Keratinocyte (primary cell): Measurements from ENCODE around the gene PCNX4. TPM values are rescaled to one million over a fixed set of nuclear protein-coding genes. Genes with fewer than 3 reads are reported as not detected.
A peak's percentile ranks its signal among the peaks of the same experiment; 100 is the strongest.

Source experiments
- DNase-seq: peaks from one replicate; pipeline ENCODE4 v3.0.0-alpha.2; 2011; ENCODE audit warnings: low read depth, missing footprints, low spot score
- FAIRE-seq: peaks from 2 replicates; lab custom pipeline; 2011; peaks lifted over from hg19 to GRCh38; lab: Jason Lieb, UNC
- H2AFZ ChIP-seq: 2 replicates; pipeline ENCODE4 v1.6.0; 2012; ENCODE audit warnings: low read length, control low read depth, inconsistent platforms; ENCODE audit not compliant: control insufficient read depth
- H3K27ac ChIP-seq: 2 replicates; pipeline ENCODE4 v1.5.1; 2011; ENCODE audit warnings: low read length; ENCODE audit not compliant: control insufficient read depth, insufficient read depth
- H3K27me3 ChIP-seq: 3 replicates; pipeline ENCODE4 v1.6.0; 2011; ENCODE audit warnings: low read length; ENCODE audit not compliant: control insufficient read depth, insufficient read depth; ENCODE audit errors: extremely low read depth
- H3K36me3 ChIP-seq, 2 experiments: 2 replicates in 1 of 2; 3 replicates in 1 of 2; pipeline ENCODE4 v1.5.1; 2011; ENCODE audit warnings: low read length in 2 of 2, mild to moderate bottlenecking in 1 of 2; ENCODE audit not compliant: control insufficient read depth in 2 of 2, insufficient read depth in 2 of 2; ENCODE audit errors: extremely low read depth in 1 of 2
- H3K4me1 ChIP-seq: 3 replicates; pipeline ENCODE4 v1.5.1; 2011; ENCODE audit warnings: low read length; ENCODE audit not compliant: control insufficient read depth, insufficient read depth; ENCODE audit errors: extremely low read depth
- H3K4me2 ChIP-seq: 3 replicates; pipeline ENCODE4 v1.6.0; 2011; ENCODE audit warnings: low read depth, low read length; ENCODE audit not compliant: control insufficient read depth, insufficient read depth; ENCODE audit errors: extremely low read depth
- H3K4me3 ChIP-seq, 3 experiments: fragments of 200-600 bp in 1 of 3; sonication (generic) in 1 of 3; 2 replicates in 2 of 3; 3 replicates in 1 of 3; pipeline ENCODE4 v1.5.1; 2011 to 2016; ENCODE audit warnings: low read length in 3 of 3, mild to moderate bottlenecking in 3 of 3, control low read depth in 2 of 3, inconsistent platforms in 1 of 3, low read depth in 1 of 3, mixed read lengths in 1 of 3, mixed run types in 1 of 3, moderate library complexity in 1 of 3; ENCODE audit not compliant: control insufficient read depth in 2 of 3, insufficient read depth in 2 of 3; ENCODE audit errors: extremely low read depth in 1 of 3
- H3K79me2 ChIP-seq: 2 replicates; pipeline ENCODE4 v1.6.0; 2012; ENCODE audit warnings: low read length; ENCODE audit not compliant: control insufficient read depth, insufficient read depth
- H3K9ac ChIP-seq: 3 replicates; pipeline ENCODE4 v1.6.0; 2011; ENCODE audit warnings: low read length; ENCODE audit not compliant: control insufficient read depth, insufficient read depth; ENCODE audit errors: extremely low read depth
- H3K9me1 ChIP-seq: 3 replicates; pipeline ENCODE4 v1.6.0; 2011; ENCODE audit warnings: low read length; ENCODE audit not compliant: control insufficient read depth, insufficient read depth; ENCODE audit errors: extremely low read depth
- H3K9me3 ChIP-seq: 2 replicates; pipeline ENCODE4 v1.5.1; 2012; ENCODE audit warnings: low read depth, low read length; ENCODE audit not compliant: control insufficient read depth
- H4K20me1 ChIP-seq: 3 replicates; pipeline ENCODE4 v1.6.0; 2011; ENCODE audit warnings: low read length; ENCODE audit not compliant: control insufficient read depth, insufficient read depth; ENCODE audit errors: extremely low read depth
- CTCF ChIP-seq, 3 experiments: IDR thresholded peaks in 1 of 3; conservative IDR thresholded peaks in 1 of 3; optimal IDR thresholded peaks in 1 of 3; 2 replicates in 2 of 3; 3 replicates in 1 of 3; pipeline versions ENCODE3 to v1.5.1; 2011; ENCODE audit warnings: low read length in 3 of 3, mild to moderate bottlenecking in 3 of 3, moderate library complexity in 2 of 3, control low read depth in 1 of 3, inconsistent platforms in 1 of 3; ENCODE audit not compliant: insufficient read depth in 2 of 3; ENCODE audit errors: extremely low read depth in 1 of 3
- EZH2 ChIP-seq: IDR thresholded peaks from one replicate; pipeline ENCODE4 v1.6.1; 2012; ENCODE audit warnings: inconsistent platforms, mild to moderate bottlenecking, low read length, moderate library complexity
- dilution Hi-C: fragments of 300-500 bp; cut with MboI; formaldehyde crosslinking; loops from one replicate; pipeline ENCODE4 v1.7.0; 2020; ENCODE audit warnings: low sequenced_read_pairs; ENCODE audit not compliant: extremely low pct_ligation_motif_present
- polyA plus RNA-seq, 5 experiments: library from polyadenylated mRNA; depleted of rRNA in 3 of 5; stranded (reverse) in 3 of 5; stranded (forward) in 1 of 5; unstranded in 1 of 5; fragments of >200 nt; gene quantifications; 1 replicate in 1 of 5; 2 replicates in 3 of 5; 3 replicates in 1 of 5; pipeline versions ENCODE4 v1.2.1 to v1.2.3, GENCODE V29; 2011 to 2012; ENCODE audit warnings: missing spikeins in 2 of 5, low read depth in 1 of 5, low replicate concordance in 1 of 5

PCNX4 gene
- polyA plus RNA-seq, 1 donor (not counting 4 experiments of a cell fraction or from before 2014, with no cell fraction given): 49.8 TPM

DNA sequence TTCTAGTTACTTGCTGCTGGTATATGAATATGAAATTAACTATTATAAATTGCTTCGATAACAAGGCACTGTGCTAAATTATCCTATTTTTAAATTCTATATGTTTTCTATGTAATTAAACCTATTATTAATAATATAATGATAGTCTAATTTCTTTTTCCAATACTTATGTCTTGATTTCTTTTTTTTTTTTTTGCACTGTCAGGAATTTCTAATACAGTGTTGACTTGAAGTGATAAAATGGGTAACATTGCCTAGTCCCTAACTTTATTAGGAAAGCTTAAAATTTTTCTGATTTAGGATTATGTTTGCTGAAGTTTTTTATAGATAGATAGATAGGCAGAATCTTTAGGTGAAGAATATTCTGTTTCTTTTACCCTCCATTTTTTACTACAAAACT is 87.1 kb downstream of the PCNX4 start:
- H3K4me1 ChIP-seq: peaks cover 33% of the 10 kb centered on the region
- H3K9me1 ChIP-seq: peaks cover 3% of the 10 kb centered on the region
- no peaks in the 10 kb centered on the region for H3K27me3 ChIP-seq
- no peaks in the 10 kb centered on the region for H3K36me3 ChIP-seq
- H3K4me2 ChIP-seq: peak overlapping the region; percentile 65
- FAIRE-seq (no peak), DNase-seq (no peak)
- dilution Hi-C loops: no loop called here
- TF ChIP-seq EZH2 (no peak), CTCF (optimal IDR thresholded peaks at IDR 0.05 in 1 of 3, IDR thresholded peaks at IDR 0.05 in 1 of 3, conservative IDR thresholded peaks at IDR 0.05 in 1 of 3; ENCODE audit: extremely low read depth in 1 of 3, insufficient read depth in 2 of 3, low read length in 3 of 3) (no peak)
- H3K79me2 ChIP-seq: no peaks in the 10 kb centered on the region
- H4K20me1 ChIP-seq: no peaks in the 10 kb centered on the region
- H3K27ac ChIP-seq: peak overlapping the region; percentile 48
- H3K9me3 ChIP-seq: no peaks in the 10 kb centered on the region
- peak overlapping the region; percentile 3 for H2AFZ ChIP-seq
- peak overlapping the region in 1 of 3 experiments; percentile 6 for H3K4me3 ChIP-seq
- peak overlapping the region; percentile 2 for H3K9ac ChIP-seq

DNA sequence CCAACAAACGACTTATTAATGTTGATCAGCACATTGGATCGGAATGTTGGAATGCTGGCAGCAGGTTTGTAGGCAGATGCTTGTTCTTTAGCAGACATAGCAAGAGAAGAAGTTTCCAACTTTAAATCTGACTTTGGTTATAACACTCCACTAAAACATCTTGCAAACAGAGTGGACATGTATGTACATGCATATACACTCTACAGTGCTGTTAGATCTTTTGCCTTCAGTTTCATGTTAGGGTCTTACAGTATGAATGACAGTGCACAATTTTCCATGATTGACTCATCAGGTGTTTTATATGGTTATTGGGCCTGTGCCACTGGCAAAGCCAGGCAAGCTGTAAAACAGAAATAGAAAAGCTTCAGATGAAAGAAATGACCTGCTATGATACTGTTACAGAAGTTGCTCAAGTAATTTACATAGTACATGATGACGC is 87.7 kb downstream of the PCNX4 start:
- Histone ChIP-seq H3K4me2 (peak overlapping the region; percentile 65), H3K4me1 (peaks cover 36% of the 10 kb centered on the region), H3K9me1 (peaks cover 3% of the 10 kb centered on the region), H3K27ac (peak overlapping the region; percentile 48), H4K20me1 (no peaks in the 10 kb centered on the region), H2AFZ (peak overlapping the region; percentile 70), H3K4me3 (peak overlapping the region in 2 of 3 experiments; percentile 26 to 38), H3K27me3 (no peaks in the 10 kb centered on the region), H3K9ac (peak overlapping the region; percentile 33), H3K9me3 (no peaks in the 10 kb centered on the region), H3K79me2 (no peaks in the 10 kb centered on the region), H3K36me3 (no peaks in the 10 kb centered on the region)
- dilution Hi-C loops: no loop called here
- FAIRE-seq (peak; percentile 98), DNase-seq (peak; percentile 57)
- TF ChIP-seq EZH2 (no peak), CTCF (optimal IDR thresholded peaks at IDR 0.05 in 1 of 3, IDR thresholded peaks at IDR 0.05 in 1 of 3, conservative IDR thresholded peaks at IDR 0.05 in 1 of 3; ENCODE audit: extremely low read depth in 1 of 3, insufficient read depth in 2 of 3, low read length in 3 of 3) (no peak)
